Hepatic stellate cell (primary cell): ENCODE data around the gene MKS1.

Source experiments
- DNase-seq: peaks from one replicate; pipeline ENCODE4 v3.0.0; 2011; ENCODE audit warnings: low spot score

MKS1 gene

DNA sequence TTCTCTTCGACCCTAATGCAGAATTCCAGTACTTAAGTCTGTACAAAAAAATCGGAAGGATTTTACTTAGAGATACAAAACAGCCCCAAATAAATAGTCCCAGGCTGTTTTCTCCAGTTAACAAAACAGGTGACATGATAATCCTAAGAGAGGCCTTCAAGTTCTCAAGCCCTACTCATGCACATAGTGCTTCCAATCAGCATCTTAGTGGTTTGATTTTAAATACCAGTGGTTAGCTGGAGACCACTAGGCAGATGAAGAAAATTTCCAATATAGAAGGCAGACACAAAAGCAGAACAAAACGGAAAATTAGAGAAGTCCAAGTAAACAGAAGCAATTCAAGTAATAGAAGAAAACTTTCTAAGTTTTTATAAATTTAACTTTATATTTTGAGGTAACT, 57.5 kb downstream of the MKS1 start:
- DNase-seq: no peak

DNA sequence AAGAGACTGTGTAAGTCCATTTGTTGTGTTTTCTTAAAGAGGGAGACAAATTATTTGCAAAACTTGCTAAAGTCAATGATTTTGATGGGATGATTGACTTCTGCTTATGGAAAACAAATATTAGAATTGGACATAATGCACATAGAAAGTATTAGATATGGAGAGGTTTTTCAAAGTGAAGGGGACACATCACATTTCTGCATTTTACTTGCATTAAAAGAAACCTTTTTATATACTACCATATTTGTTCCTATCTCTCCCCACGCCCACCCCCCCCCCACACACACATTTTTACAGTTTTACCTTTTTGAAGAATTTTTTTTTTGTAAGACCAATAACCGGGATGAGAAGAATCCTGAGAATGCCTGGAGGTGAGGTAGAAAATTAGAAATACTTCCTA, 60.9 kb downstream of the MKS1 start:
- DNase-seq: no peak

DNA sequence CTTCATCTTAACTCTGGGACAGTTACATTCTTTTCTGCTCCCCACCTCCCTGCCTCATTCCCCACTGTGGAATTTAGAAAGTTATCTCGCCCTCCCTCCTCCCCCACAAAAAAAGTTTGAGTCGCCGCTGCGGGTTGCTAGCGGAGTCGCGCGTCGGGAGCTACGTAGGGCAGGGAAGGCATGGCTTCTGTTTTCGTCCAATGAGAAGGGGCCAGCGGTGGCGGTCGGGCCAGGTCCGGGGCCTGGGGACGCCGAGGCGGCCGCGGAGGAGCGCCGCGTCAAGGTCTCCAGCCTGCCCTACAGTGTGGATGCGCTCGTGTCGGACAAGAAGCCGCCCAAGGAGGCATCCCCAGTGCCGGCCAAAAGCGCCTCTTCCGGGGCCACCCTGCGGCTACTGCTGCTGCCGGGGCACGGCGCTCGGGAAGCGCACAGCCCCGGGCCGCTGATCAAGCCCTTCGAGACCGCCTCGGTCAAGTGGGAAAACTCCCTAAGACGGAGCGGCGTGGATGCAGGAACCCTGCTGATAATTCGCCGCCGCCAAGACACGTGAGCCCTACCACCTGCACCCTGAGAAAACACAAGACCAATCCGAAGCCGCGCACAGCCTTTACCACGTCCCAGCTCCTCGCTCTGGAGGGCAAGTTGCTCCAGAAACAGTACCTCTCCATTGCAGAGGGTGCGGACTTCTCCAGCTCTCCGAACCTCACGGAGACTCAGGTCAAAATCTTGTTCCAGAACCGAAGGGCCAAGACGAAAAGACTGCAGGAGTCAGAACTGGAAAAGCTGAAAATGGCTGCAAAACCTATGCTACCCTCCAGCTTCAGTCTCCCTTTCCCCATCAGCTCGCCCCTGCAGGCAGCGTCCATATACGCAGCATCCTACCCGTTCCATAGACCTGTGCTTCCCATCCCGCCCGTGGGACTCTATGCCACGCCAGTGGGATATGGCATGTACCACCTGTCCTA, 61.9 kb downstream of the MKS1 start:
- no peak for DNase-seq
